DMS 273 (cell line): ENCODE data around the gene PSMB7.

Experiments
- DNase-seq: peaks from one replicate; lab custom pipeline; 2025; ENCODE audit not compliant: unreplicated experiment; lab: John Stamatoyannopoulos, UW

Gene PSMB7

GRCh38 chr9:124358631-124359030 is 56.6 kb downstream of the PSMB7 start:
- DNase-seq, result no peak

- peak; percentile 29 for DNase-seq
Observed at GRCh38 chr9:124357721-124358361, 57.4 kb downstream of the PSMB7 start.

DNA sequence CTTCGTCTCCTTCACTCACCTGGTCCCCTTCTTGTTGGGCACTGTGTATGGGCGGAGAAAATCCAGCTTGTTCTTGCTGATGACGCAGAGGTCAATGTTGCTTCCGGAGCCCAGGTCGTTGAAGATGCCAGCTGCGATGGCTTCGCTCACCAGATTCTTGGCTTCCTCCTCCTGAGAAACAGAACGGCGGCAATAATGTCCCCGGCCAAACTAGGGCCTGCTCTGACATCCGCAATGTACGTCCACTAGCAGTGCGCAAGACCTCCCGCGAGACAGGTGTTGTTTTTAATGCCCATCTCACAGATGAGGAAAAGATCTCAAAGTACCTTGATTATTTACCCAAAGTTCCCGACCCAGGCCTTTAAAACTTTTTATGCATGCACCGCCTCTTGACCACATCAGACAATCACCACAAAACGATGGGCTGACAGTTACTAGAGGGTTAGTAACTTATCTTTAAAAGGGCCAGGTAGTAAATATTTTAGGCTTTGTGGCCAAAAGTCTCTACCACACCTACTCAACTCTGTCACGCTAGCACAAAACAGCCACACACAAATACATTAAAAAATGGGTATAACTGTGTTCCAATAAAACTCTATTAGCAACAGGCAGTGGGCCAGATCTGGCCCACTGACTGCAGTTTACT is 58.4 kb downstream of the PSMB7 start:
- no peak for DNase-seq

DNA sequence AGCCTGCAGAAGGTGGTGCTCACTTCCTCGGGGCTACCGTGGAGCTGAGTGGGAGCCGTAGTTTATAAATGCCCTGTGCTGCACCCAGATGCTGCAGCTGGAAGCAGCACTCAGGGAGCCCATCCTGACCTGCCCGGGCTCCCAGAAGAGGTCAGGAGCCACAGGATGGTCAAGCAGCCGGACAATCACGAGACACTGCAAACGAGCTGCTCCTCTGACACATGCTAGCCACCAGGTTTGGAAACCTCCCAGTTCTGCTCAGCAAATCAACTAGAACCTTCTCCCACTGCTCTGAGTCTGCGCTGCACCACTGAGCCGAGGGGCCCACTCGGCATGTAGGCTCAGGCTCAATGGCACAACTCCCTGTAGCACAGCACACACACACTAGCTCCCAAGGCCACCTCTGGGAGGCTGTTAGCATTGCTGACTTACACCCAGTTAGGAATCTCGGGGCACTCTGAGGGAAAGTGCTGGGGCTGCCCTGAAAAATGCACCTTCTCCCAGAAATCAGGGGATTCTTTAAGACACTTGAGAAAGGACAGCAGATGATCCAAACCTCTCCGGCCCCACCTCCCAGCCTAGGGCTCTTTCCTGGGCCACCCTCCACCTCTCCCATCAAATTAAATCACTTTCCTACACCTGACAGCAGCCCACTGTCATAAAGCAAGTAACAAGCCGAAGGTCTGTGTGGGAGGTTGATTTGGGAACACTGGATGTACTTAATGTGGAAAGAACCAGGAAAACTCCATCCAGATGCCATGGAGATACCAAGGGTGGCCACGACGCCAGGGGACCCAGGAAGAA is 59.1 kb downstream of the PSMB7 start:
- no peak for DNase-seq

- no peak for DNase-seq
Observed at GRCh38 chr9:124355039-124355940, 60.0 kb downstream of the PSMB7 start.

DNA sequence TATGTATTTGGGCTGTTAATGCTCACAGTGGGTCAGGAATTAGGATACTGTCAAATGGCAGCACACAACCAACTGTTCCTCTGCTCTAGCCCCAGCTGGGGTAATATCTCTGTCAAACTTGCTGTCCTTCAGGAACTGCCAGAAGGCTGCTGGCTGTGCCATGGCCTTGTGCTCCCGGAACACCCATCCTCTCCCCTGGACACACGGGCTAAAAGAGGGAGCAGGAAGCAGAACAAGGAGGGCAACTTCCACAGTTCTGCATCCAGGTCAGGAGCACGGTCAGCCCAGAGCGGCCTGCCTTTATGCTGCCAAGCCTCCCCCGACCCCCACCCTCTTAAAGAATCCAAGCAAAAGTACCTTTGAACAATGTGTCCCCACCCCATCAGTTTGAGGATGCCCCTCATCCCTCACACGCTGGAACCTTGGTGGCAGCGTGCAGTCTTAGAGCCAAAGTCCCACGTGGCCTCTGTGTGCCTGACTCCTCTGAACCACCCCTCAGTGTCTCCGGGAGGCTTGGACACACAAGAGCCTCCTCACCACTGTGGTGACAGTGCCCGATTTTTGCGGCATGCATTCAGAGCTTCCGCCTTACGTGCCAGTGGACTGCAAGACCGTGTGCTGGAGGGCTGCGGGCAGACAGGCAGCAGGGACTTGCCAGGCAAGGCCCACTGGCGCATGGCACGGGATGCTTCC is 60.8 kb downstream of the PSMB7 start:
- no peak for DNase-seq

DNA sequence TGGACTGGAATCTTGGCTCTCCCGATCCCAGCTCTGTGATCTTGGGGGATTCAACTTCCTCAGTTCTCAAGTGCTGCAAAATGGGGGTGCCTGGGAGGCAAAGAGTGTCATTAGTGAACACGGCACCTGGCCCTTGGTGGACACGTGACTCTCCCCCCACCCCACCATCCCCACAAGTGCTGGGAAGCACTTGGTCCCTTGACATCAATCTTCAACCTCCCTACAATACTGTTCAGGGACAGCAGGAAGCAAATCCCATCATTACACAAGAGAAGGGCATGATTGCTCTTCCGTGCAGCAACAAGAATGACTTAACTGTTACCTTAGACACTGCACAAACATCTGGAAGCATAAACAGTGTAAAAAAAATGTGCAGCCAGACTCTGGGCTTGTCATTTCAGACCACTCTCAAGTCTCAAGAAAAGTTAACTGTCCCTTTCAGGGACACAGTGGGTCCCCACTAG is 61.4 kb downstream of the PSMB7 start:
- DNase-seq, result no peak

DNA sequence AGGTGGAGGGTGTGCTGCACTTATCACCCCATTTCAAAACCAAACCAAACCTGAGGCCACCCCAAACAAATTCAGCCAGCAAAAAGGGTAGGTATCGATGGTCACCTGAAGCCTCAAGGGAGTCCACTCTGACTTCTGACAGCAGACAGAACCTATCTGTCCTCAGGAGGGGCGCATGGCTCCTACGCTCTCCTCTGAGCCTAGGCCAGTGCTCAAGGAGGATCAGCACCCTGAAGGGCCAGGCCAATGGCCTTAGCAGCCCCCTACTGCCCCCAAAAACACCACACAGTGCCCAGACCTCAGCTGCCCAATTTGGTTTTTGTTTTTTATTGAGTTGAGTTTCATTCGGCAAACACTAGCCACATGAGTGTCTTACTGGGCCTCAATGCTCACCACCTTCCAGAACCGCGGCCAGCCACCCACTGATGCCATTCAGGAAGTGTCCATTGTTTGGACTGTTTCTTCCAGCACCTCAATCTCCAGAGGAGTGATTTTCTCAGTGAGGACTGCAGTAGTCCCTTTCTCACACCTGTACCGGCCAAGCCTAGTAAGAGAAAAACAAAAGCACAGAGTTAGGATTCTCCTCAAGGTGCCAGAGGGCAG is 62.0 kb downstream of the PSMB7 start:
- no peak for DNase-seq

DNA sequence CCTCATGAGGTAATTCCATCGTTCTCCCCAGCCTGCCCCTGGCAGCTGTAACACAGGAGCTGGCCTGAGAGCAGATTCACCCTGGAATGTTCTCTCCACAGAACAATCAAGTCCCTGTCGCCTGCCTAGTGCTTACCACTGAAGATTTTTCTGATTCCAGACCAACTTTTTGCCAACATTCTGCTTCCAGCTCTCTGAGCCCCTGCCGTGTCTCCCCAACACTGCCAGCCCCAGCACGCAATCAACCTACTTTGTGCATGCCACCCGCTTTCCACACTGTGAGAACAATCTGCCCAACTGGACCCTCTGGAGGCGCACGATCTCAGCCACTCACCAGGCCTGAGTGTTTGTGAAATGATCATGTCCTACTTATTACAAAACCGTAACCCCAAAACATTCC is 62.6 kb downstream of the PSMB7 start:
- no peak for DNase-seq

GRCh38 chr9:124351672-124352468 is 63.4 kb downstream of the PSMB7 start:
- DNase-seq, result no peak

- no peak for DNase-seq
Observed at GRCh38 chr9:124350494-124351263, 64.6 kb downstream of the PSMB7 start.

DNA sequence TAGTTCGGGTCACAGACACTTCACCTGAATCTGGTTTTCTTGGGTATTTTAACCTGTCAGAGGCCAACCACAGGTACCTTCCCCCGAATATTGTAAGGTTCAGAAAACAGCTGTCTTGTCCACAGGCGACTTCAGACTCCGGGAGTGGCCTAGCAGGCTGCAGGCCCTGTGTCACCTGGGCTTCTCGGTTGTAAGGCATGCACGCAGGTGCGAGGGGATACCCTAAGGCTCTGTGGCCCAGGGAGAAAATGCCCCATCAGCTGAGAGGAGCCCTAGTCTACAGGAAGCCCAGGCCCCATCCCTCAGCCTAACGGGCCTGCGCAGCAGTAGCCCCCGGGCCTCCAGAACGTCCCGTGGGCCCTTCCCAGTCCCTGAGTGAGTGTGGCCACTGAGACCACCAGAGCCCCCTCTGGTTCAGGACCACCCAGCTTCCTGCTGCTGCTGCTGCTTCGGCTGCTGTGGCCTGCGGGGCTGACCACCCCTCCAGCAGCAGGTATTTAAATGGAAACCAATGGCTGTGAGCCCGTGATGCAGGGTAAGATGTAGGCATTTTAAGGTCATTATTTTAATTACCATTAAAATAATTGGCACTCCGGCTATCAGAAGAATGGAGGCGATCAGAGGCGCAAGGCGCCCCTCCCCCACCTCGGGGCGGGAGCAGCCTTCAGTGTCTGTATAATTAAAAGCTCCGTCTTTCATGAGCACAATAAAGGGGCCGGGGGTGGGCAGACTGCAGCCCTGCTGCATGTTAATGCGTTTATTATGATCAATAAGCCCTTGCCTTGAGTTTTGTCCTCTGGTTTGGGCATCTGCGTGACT is 65.4 kb downstream of the PSMB7 start:
- no peak for DNase-seq

- DNase-seq, result no peak
Observed at GRCh38 chr9:124349267-124349666, 66.0 kb downstream of the PSMB7 start.

DNA sequence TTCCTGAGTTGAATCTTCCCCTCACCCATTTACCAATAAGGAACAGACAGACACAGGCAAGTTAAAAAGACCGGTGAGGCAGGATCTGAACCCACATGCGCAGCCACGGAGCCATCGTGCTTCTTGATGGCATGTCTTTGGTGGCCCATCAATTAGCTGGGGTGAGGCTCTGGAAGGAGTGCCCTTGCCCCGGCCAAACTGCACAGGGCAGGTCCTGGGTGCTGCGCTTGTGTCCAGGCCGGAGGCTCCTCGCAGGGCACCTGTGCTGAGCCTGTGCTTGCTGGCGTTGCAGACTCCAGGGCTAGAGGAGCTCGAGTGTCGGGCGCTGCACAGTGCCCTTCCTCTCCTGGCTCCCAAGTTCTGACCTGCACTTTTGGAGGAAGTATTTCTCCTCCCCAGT is 66.4 kb downstream of the PSMB7 start:
- no peak for DNase-seq

DNA sequence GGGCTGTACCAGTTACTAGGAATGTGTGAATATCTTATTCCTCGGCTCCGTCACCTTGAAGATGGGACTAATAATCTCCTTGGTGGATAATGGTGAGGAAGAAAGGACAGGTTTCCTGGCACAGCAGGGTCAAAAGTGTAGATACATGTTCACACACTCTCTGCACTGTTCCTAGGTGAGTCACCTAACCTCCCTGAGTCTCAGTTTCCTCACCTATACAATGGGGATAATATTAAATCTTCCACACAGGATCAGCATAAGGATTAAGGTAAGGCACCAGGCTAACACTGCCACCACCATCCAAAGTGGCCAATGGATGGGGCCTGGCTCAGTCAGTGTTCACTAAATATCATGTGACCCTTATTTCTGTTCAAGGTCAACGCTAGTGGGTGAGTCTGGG is 66.9 kb downstream of the PSMB7 start:
- DNase-seq, result no peak

DNA sequence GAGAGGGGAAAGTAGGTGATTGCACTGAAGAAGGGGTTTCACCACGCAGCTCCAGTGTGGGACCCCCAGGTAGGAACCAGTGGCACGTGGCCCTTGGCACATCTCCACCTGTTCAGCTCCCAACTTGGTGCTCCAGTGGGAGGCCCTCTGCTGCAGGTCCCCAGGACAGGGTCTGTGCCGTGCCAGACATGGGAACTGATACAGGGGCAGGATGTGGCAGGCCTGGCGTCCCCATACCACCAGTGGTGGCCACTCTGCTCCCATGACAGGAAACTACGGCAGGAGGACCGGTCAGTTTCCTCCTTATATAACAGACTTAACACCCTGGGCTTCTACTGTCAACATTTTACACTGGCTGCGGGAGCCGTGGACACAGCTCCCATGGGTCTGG is 67.3 kb downstream of the PSMB7 start:
- no peak for DNase-seq

GRCh38 chr9:124347206-124347967 is 67.9 kb downstream of the PSMB7 start:
- no peak for DNase-seq
